GM12878 (cell line): ENCODE data around the gene CDK5RAP3. TPM values are rescaled to one million over a fixed set of nuclear protein-coding genes. Genes with fewer than 3 reads are reported as not detected.

Experiments used
- ATAC-seq: fragments of 200-7000 bp; cut with Tn5 transposase; 3 replicates; pipeline ENCODE4 v1.9.1; 2020; ENCODE audit warnings: mild to moderate bottlenecking, moderate library complexity
- BruUV-seq: library from RNA; stranded (reverse); fragments of 400-500 nt; replicated peaks from 2 replicates; lab custom pipeline; 2021; lab: Mats Ljungman, UMichigan
- CTCF ChIA-PET: fragments of 300-600 bp; sonication (Branson Sonifier 250); formaldehyde crosslinking; extraction: SDS; loops from one replicate; lab custom pipeline; 2021; ENCODE audit warnings: inconsistent platforms; lab: Yijun Ruan, JAX
- POLR2A ChIA-PET: fragments of 350-600 bp; formaldehyde crosslinking; extraction: SDS; loops from one replicate; lab custom pipeline; 2021; ENCODE audit warnings: inconsistent platforms; lab: Charles Lee
- RAD21 ChIA-PET: fragments of 300-600 bp; sonication (Branson Sonifier 250); formaldehyde crosslinking; loops from one replicate; lab custom pipeline; 2023; ENCODE audit warnings: antibody characterized with exemption; ENCODE audit not compliant: unreplicated experiment; lab: Charles Lee
- SMC1A ChIA-PET: fragments of 300-600 bp; sonication (Branson Sonifier 250); formaldehyde crosslinking; loops from one replicate; lab custom pipeline; 2023; ENCODE audit not compliant: unreplicated experiment, uncharacterized antibody; lab: Charles Lee
- DNase-seq: peaks from one replicate; pipeline ENCODE4 v3.0.0-alpha.2; 2011; ENCODE audit warnings: low read depth, low spot score
- FAIRE-seq: peaks from 3 replicates; lab custom pipeline; 2011; peaks lifted over from hg19 to GRCh38; lab: Jason Lieb, UNC
- H2AFZ ChIP-seq: 2 replicates; pipeline ENCODE4 v1.6.0; 2011; ENCODE audit warnings: low read depth, low read length, control low read depth; ENCODE audit not compliant: control insufficient read depth
- H3K27ac ChIP-seq: 2 replicates; pipeline ENCODE4 v1.5.1; 2011; ENCODE audit warnings: control low read depth; ENCODE audit not compliant: control insufficient read depth, insufficient read depth
- H3K27me3 ChIP-seq, 2 experiments: replicated peaks in 1 of 2; 2 replicates each; pipeline versions ENCODE4 v1.6.0 to v1.6.1; 2011; ENCODE audit warnings: low read length in 1 of 2; ENCODE audit not compliant: control insufficient read depth in 2 of 2, insufficient read depth in 2 of 2
- H3K36me3 ChIP-seq, 2 experiments: 2 replicates each; pipeline ENCODE4 v1.5.1; 2011; ENCODE audit warnings: low read length in 1 of 2; ENCODE audit not compliant: control insufficient read depth in 2 of 2, insufficient read depth in 2 of 2
- H3K4me1 ChIP-seq: 2 replicates; pipeline ENCODE4 v1.6.1; 2011; ENCODE audit warnings: mild to moderate bottlenecking, low read length, moderate library complexity, mixed read lengths; ENCODE audit not compliant: control insufficient read depth, insufficient read depth
- H3K4me2 ChIP-seq: 2 replicates; pipeline ENCODE4 v1.6.0; 2011; ENCODE audit warnings: control low read depth; ENCODE audit not compliant: control insufficient read depth, insufficient read depth
- H3K4me3 ChIP-seq: fragments of 200-600 bp; sonication (generic); 2 replicates; pipeline ENCODE4 v1.5.1; 2016
- H3K79me2 ChIP-seq: 2 replicates; pipeline ENCODE4 v1.6.0; 2011; ENCODE audit warnings: low read length; ENCODE audit not compliant: control insufficient read depth, insufficient read depth
- H3K9ac ChIP-seq: 2 replicates; pipeline ENCODE4 v1.8.0; 2011; ENCODE audit warnings: low read length, control low read depth, mixed read lengths; ENCODE audit not compliant: control insufficient read depth, insufficient read depth
- H3K9me3 ChIP-seq: replicated peaks from 3 replicates; pipeline ENCODE4 v1.5.1; 2011; ENCODE audit warnings: mild to moderate bottlenecking, low read length; ENCODE audit not compliant: control insufficient read depth, insufficient read depth
- H4K20me1 ChIP-seq: 2 replicates; pipeline ENCODE4 v1.6.0; 2011; ENCODE audit not compliant: control insufficient read depth, insufficient read depth
- CBX5 ChIP-seq: sonication (generic); IDR thresholded peaks from 2 replicates; pipeline ENCODE4 v1.6.1; 2016; ENCODE audit warnings: low read depth, moderate library complexity, mild to moderate bottlenecking, inconsistent platforms
- FOXK2 ChIP-seq: fragments of 450-650 bp; IDR thresholded peaks from 2 replicates; pipeline ENCODE4 v1.6.1; 2017; ENCODE audit warnings: mild to moderate bottlenecking, moderate library complexity
- GATAD2B ChIP-seq: fragments of 450-650 bp; conservative IDR thresholded peaks from 2 replicates; pipeline ENCODE4 v1.6.1; 2017; ENCODE audit warnings: low read depth, mild to moderate bottlenecking, moderate library complexity
- IKZF1 ChIP-seq: fragments of 450-650 bp; conservative IDR thresholded peaks from 2 replicates; pipeline ENCODE4 v1.6.1; 2017; ENCODE audit warnings: antibody characterized with exemption, mild to moderate bottlenecking
- NBN ChIP-seq: fragments of 450-650 bp; IDR thresholded peaks from 2 replicates; pipeline ENCODE4 v1.6.1; 2016
- NFYA ChIP-seq: IDR thresholded peaks from 2 replicates; pipeline ENCODE4 v1.6.1; 2011; ENCODE audit warnings: low read depth, mild to moderate bottlenecking, low read length, improper control_type of control experiment, borderline replicate concordance
- POLR2AphosphoS2 ChIP-seq: IDR thresholded peaks from 2 replicates; pipeline ENCODE4 v1.6.1; 2011; ENCODE audit warnings: low read depth, mild to moderate bottlenecking, low read length, improper control_type of control experiment, moderate library complexity
- RB1 ChIP-seq: fragments of 450-650 bp; formaldehyde crosslinking; IDR thresholded peaks from 2 replicates; pipeline ENCODE4 v1.6.1; 2017; ENCODE audit warnings: mild to moderate bottlenecking, borderline replicate concordance
- SMC3 ChIP-seq: IDR thresholded peaks from 2 replicates; pipeline ENCODE4 v1.6.1; 2011; ENCODE audit warnings: low read length, improper control_type of control experiment, borderline replicate concordance
- TBL1XR1 ChIP-seq: IDR thresholded peaks from 2 replicates; pipeline ENCODE4 v1.6.1; 2012; ENCODE audit warnings: low read depth, low read length, improper control_type of control experiment
- ZBED1 ChIP-seq: IDR thresholded peaks from 2 replicates; pipeline ENCODE4 v1.6.1; 2016; ENCODE audit warnings: borderline replicate concordance
- ZNF207 ChIP-seq: fragments of 450-650 bp; IDR thresholded peaks from 2 replicates; pipeline ENCODE4 v1.6.1; 2014; ENCODE audit warnings: antibody characterized with exemption, mild to moderate bottlenecking, borderline replicate concordance
- ZNF24 ChIP-seq: fragments of 450-650 bp; IDR thresholded peaks from 2 replicates; pipeline ENCODE4 v1.6.1; 2017; ENCODE audit warnings: antibody characterized with exemption, mild to moderate bottlenecking
- ZNF384 ChIP-seq: IDR thresholded peaks from 2 replicates; pipeline ENCODE4 v1.6.1; 2012; ENCODE audit warnings: low read depth, mild to moderate bottlenecking, low read length, improper control_type of control experiment, borderline replicate concordance
- ZSCAN29 ChIP-seq: fragments of 450-650 bp; IDR thresholded peaks from 2 replicates; pipeline ENCODE4 v1.6.1; 2017; ENCODE audit warnings: mild to moderate bottlenecking, moderate library complexity
- whole genome bisulfite sequencing: methylation state at CpG from one replicate; pipeline ENCODE4 v1.1.6; 2016; ENCODE audit warnings: low lambda C conversion rate; ENCODE audit not compliant: insufficient replicate concordance, insufficient coverage; ENCODE audit errors: missing lambda C conversion rate; 5-methylcytosine and 5-hydroxymethylcytosine counted together
- in situ Hi-C: fragments of 300-500 bp; cut with MboI; formaldehyde crosslinking; loops from 9 replicates; pipeline ENCODE4 v1.14.3; 2018; ENCODE audit warnings: mixed read lengths
- intact Hi-C: fragments of 100-400 bp; cut with micrococcal nuclease; formaldehyde crosslinking; loops from one replicate; pipeline ENCODE4 v1.14.2; 2022; ENCODE audit not compliant: unreplicated experiment
- polyA plus RNA-seq, 11 experiments: library from polyadenylated mRNA; depleted of rRNA in 4 of 11; unstranded in 6 of 11; stranded (reverse) in 5 of 11; fragments of >200 nt; fragmentation: Nextera tagmentation in 4 of 11; fragmentation: Illumina TruSeq in 1 of 11; extraction: Ambion mirVana in 4 of 11; extraction: Trizol in 1 of 11; gene quantifications; 1 replicate in 1 of 11; 2 replicates in 10 of 11; pipeline versions ENCODE4 v1.2.1 to v1.2.3, GENCODE V29; 2011 to 2016; ENCODE audit warnings: inconsistent platforms in 2 of 11, missing spikeins in 2 of 11, low read depth in 1 of 11
- total RNA-seq, 4 experiments: library from RNA; depleted of rRNA in 3 of 4; stranded (reverse); fragments of >200 nt in 3 of 4; fragmentation: Illumina TruSeq in 1 of 4; extraction: Trizol in 1 of 4; gene quantifications; 2 replicates each; pipeline versions ENCODE4 v1.2.1 to v1.2.3, GENCODE V29; 2013 to 2021
- TF ChIP-seq, protein P1 (sequence below): IDR thresholded peaks from 2 replicates; pipeline ENCODE4 v1.6.1; 2012; ENCODE audit warnings: low read depth, low read length, improper control_type of control experiment
- TF ChIP-seq, protein P2 (sequence below): fragments of 450-650 bp; IDR thresholded peaks from 2 replicates; pipeline ENCODE4 v1.6.1; 2017; ENCODE audit warnings: antibody characterized with exemption, mild to moderate bottlenecking, moderate library complexity
- TF ChIP-seq, protein P3 (sequence below): fragments of 450-650 bp; IDR thresholded peaks from 2 replicates; pipeline ENCODE4 v1.6.1; 2018; ENCODE audit warnings: mild to moderate bottlenecking, low read depth, moderate library complexity; ENCODE audit not compliant: partially characterized antibody

CDK5RAP3 gene
- total and polyA plus RNA-seq, 10 of the 15 experiments (the other 5 are each of a cell fraction or from before 2014, with no cell fraction given), result 69.4 to 237 (median 160) TPM

DNA sequence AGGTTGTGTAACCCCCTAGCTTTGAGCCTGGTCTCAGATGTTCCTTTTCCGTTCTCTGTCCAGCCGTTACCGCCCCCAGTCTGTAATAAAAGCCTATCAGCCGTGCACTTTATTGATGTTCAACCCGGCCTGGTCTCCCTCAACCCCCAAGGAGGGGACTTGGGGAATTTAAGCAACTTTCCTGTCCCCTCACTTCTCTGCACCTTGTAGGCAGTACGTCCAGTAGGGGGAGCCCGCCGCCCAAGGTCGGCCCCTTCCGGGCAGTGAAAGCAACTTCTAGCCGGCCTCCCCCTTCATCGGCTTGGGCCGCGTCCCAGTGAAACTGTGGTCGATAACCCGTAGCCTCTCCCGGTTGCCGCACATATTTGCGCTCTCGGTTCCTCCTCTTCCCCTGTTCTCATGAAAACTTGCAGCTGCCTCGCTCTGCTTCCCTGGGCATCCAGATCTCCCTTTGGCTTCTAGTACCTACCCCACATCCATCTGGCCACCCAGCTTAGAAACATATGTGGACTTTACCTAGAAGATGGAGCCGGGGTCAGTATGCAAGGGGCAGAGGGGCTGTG, 21.6 kb upstream of the CDK5RAP3 start:
- H2AFZ ChIP-seq, result peak overlapping the region; percentile 58
- TF ChIP-seq NBN (peak; percentile 58), FOXK2 (no peak), TBL1XR1 (no peak), ZNF384 (no peak), GATAD2B (no peak), RB1 (no peak), SMC3 (peak; percentile 69), NFYA (no peak), ZNF207 (no peak), IKZF1 (peak; percentile 90), ZSCAN29 (peak; percentile 68; the same call in 1 of the 2 replicates), CBX5 (no peak), ZBED1 (no peak), POLR2AphosphoS2 (no peak), ZNF24 (peak; percentile 7; the same call in 1 of the 2 replicates)
- TF ChIP-seq, protein P1, sequence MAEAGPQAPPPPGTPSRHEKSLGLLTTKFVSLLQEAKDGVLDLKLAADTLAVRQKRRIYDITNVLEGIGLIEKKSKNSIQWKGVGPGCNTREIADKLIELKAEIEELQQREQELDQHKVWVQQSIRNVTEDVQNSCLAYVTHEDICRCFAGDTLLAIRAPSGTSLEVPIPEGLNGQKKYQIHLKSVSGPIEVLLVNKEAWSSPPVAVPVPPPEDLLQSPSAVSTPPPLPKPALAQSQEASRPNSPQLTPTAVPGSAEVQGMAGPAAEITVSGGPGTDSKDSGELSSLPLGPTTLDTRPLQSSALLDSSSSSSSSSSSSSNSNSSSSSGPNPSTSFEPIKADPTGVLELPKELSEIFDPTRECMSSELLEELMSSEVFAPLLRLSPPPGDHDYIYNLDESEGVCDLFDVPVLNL, result no peak
- TF ChIP-seq, protein P2, sequence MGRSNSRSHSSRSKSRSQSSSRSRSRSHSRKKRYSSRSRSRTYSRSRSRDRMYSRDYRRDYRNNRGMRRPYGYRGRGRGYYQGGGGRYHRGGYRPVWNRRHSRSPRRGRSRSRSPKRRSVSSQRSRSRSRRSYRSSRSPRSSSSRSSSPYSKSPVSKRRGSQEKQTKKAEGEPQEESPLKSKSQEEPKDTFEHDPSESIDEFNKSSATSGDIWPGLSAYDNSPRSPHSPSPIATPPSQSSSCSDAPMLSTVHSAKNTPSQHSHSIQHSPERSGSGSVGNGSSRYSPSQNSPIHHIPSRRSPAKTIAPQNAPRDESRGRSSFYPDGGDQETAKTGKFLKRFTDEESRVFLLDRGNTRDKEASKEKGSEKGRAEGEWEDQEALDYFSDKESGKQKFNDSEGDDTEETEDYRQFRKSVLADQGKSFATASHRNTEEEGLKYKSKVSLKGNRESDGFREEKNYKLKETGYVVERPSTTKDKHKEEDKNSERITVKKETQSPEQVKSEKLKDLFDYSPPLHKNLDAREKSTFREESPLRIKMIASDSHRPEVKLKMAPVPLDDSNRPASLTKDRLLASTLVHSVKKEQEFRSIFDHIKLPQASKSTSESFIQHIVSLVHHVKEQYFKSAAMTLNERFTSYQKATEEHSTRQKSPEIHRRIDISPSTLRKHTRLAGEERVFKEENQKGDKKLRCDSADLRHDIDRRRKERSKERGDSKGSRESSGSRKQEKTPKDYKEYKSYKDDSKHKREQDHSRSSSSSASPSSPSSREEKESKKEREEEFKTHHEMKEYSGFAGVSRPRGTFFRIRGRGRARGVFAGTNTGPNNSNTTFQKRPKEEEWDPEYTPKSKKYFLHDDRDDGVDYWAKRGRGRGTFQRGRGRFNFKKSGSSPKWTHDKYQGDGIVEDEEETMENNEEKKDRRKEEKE, result no peak
- TF ChIP-seq, protein P3, sequence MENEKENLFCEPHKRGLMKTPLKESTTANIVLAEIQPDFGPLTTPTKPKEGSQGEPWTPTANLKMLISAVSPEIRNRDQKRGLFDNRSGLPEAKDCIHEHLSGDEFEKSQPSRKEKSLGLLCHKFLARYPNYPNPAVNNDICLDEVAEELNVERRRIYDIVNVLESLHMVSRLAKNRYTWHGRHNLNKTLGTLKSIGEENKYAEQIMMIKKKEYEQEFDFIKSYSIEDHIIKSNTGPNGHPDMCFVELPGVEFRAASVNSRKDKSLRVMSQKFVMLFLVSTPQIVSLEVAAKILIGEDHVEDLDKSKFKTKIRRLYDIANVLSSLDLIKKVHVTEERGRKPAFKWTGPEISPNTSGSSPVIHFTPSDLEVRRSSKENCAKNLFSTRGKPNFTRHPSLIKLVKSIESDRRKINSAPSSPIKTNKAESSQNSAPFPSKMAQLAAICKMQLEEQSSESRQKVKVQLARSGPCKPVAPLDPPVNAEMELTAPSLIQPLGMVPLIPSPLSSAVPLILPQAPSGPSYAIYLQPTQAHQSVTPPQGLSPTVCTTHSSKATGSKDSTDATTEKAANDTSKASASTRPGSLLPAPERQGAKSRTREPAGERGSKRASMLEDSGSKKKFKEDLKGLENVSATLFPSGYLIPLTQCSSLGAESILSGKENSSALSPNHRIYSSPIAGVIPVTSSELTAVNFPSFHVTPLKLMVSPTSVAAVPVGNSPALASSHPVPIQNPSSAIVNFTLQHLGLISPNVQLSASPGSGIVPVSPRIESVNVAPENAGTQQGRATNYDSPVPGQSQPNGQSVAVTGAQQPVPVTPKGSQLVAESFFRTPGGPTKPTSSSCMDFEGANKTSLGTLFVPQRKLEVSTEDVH, result no peak

More for the DNA sequence above, 21.6 kb upstream of the CDK5RAP3 start:
- WGBS, result under 1% methylated on average over 22 of the region's 22 CpGs
- ChIA-PET CTCF (interaction anchor here (0.6 to 18.1 kb wide), 31 partner anchors 9 to 429 kb away, joined by 3 to 463 read pairs (median 5); partner anchors contain the start of genes CDK5RAP3, NFE2L1, PNPO and PRR15L), POLR2A (interaction anchor here (0.7 to 4.6 kb wide), 8 partner anchors 11 to 291 kb away, joined by 3 to 39 read pairs (median 6); partner anchors contain the start of genes CDK5RAP3 and SP2), RAD21 (interaction anchor here (0.6 to 7.6 kb wide), 21 partner anchors 8 to 124 kb away, joined by 3 to 126 read pairs (median 6); partner anchors contain the start of genes CDK5RAP3, PNPO, SCRN2 and SP6), SMC1A (interaction anchor here (0.9 to 8.1 kb wide), 18 partner anchors 8 to 163 kb away, joined by 3 to 158 read pairs (median 8); partner anchors contain the start of genes CDK5RAP3, PNPO, SCRN2 and SP2)
- H3K79me2 ChIP-seq, result no peaks in the 10 kb centered on the region
- no peaks in the 10 kb centered on the region for H3K27me3 ChIP-seq
- H3K9me3 ChIP-seq, result no peaks in the 10 kb centered on the region
- FAIRE-seq, result peak; percentile 84
- peak; percentile 92 for ATAC-seq
- intact Hi-C loops (loop anchor here (1.0 kb wide), 2 partner anchors 21 to 69 kb away; no protein-coding TSS in a partner anchor), in situ Hi-C loops (no loop called here)
- peak overlapping the region; percentile 41; the same call in 1 of the 2 replicates for H3K4me3 ChIP-seq
- H3K9ac ChIP-seq, result peak overlapping the region; percentile 47
- BruUV-seq, result no TSS peak
- no peaks in the 10 kb centered on the region for H4K20me1 ChIP-seq
- peaks cover 3 to 8% of the 10 kb centered on the region in 2 experiments for H3K36me3 ChIP-seq
- DNase-seq, result peak; percentile 53
- H3K4me2 ChIP-seq, result peak overlapping the region; percentile 84
- H3K27ac ChIP-seq, result peak overlapping the region; percentile 74
- H3K4me1 ChIP-seq, result peaks cover 44% of the 10 kb centered on the region
